HTERT RPE-1 (cell line): ENCODE results near the gene TEAD4.

Source experiments
- in situ Hi-C: fragments of 300-500 bp; cut with MboI; formaldehyde crosslinking; loops from 4 replicates; pipeline ENCODE4 v1.14.3; 2020; ENCODE audit warnings: low sequenced_read_pairs

Gene TEAD4

DNA sequence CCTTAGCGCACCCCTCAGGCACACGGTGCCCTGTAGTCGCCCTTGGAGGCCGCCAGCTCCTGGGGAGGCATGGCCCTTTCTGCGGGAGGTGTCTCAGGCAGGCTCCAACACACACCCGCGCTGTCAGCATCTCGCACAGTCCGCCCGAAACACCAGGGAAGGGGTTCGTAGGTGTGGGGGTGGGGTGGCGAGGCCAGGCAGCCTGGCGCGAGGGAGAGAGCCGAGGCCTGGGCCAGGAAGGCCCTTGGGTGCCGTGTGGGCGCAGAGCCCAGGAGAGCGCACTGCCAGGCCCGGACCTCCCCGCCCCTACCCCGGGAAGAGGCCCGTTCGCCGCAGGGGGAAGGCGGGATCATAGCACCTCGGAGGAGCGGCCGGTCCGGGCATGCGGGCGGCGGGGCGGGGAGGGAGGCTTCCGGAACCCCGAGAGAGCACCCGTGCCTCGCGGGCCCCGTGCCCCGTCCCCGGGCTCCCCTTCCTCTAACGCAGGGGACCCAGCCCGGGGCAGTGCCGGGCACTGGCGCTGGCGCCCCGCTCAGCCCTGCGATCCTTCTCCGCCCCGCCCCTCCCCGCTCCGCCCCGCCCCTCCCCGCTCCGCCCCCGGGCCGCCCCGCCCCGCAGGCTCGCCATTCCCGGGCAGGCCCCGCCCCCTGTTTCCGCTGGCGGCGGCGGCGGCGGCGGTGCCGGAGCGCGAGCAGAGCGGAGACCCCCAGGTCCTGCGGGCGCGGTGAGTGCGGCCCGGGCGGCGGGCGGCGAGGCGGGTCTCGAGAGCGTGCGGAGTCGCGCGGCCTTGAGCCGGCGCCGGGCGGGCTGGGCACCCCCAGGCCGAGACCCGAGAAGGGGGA lies 117.8 kb downstream of the TEAD4 start, which contains the start of gene TSPAN9:
Gene TSPAN9 (plus strand): TSS at position 650 of the 842 bp plus-strand sequence. CDS start 123,815 bp downstream, outside the sequence.
- in situ Hi-C loops = no loop called here

DNA sequence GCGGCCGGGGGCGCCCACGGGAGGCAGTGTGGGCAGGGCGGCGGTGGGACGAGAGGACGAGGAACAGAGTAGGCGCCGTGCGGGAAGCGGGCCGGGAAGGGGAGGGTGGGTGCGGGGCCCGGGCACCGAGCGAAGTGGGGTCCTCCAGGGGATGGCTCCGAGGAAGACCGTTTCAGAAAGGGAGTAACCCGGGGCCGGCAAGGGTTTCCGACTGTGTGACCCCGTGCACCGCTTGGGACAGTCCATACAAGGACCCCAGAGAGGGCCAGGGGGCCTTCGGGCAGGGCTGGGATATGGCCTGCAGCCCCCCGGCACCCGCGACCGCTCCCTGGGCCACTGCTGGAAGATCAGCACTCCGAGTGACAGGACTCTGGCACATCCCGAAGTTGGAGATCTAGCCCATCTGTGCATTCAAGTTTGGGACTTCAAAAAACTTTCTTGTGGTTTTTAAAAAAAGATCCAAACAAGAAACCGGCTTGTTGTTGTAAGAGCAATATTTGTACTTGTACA lies 118.4 kb downstream of the TEAD4 start:
- in situ Hi-C loops = no loop called here

DNA sequence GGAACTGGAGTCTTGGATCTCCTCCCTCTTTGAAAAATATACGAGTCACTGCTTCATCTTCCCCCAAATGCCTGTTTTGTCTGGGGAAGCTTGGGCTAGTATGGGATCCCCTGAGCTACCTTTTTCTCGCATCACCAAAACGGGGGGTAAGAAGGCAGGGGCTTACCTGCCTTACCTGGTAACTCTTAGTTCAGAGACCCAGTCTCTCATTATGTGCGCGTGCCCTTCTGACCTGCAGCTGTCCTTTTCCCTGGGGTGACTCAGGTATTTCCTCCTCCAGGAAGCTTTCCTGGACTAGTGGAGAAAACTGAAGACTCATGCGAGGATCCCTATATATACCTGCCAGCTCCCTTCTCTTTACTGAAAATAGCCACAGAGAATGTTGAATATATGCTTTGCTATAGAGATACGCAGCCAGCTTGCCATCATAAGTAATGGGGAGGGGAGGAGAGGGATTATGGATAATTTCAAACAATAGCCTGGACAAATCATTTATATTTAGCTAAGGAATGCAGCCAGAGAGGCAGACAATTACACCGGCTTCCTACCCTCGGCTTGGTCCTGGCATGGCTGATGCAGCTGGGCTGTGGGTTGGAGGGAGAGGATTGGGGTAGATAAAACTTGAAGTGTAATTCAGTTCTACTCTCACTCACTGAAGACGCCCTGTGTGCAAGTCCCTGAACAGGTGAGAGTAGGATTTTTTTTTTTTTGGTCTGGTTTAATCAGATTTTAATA lies 119.1 kb downstream of the TEAD4 start:
- in situ Hi-C loops = no loop called here

DNA sequence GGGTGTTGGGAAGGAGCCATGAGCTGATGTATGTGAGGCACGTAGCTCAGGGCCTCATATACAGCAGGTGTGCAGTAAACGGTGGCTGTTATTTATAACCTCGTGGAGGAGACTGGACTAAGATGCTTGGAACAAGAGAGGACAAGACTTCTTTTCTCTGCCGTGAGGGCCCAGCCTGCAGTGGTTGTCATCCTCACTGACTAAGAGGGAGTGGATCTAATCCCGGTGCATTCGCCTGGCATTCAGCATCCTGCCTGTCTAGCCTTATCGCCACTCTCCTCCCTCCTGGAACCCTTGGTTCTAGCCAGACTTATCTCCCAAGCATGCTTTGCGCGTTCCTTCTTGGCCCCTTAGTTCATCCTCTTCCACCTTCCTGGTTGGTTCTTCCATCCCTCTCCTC lies 121.9 kb downstream of the TEAD4 start:
- in situ Hi-C loops = no loop called here

DNA sequence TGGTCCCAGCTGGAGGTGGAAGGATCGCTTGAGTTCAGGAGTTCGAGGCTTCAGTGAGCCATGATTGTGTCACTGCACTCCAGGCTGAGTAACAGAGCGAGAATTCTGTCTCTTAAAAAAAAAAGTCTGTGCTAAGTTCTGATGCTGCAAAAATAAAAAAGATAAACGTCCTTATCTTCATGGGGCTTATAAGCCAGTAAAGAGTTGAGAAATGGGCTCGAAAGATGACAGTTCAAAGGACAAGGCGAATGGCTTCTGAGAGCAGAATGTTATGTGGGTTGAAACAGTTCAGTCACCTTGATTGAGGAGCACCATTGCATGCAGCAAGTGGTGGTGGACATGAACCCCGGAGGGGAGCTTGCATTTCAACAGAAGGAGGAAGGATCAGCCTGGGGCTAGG lies 122.7 kb downstream of the TEAD4 start:
- in situ Hi-C loops = no loop called here

DNA sequence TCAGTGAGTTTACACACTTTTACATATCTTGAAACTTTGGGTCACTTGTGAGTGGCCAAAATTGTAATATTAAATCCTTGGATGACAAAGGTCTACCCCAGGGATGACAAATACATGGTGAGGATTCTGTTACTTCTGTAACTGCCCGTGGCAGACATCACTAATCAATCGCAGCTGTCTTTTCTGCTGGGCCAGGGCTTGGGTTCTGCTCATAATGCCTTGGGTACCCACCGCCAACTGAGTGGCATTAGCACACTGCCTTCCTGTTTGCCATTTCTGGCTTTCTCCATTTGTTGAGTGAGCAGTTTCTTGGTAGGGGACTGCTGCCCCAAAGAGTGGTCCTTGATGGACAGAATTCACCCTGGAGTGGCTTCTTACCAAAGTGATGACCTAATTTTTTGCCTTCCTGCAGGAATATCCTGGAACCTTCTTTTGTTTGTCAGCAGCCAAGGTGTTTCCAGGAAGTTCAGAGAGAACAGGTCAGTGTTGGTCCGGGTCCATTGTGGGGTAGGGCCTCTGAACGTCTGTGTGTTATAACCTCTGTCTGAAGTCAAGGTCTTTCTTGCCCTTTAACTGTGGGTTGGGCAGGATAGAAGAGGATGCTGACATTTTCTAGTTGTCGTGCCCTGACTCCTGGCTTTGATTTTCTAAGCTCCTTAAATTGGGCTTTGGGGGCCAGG lies 124.2 kb downstream of the TEAD4 start:
- in situ Hi-C loops = no loop called here

DNA sequence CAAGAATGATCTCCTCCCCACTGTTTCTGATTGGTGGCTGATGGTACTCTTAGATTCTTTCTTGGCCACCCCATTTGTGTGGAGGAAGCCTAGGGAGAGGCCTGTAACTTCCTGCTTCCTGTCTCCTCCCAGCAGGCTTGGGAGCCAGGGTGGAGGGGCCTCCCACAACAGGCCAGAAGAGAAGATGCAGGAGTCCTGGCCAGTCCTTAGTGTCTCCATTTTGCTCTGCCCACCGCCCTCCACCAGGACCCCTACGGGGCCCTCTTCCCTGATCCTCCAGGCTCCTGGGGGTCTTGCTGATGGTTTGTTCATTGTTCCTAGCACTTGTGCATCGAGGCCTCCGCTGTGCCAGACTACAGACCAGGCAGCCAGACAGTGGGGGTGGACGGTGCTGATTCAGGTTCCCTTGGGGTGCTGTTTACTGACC lies 124.7 kb downstream of the TEAD4 start:
- in situ Hi-C loops = no loop called here

DNA sequence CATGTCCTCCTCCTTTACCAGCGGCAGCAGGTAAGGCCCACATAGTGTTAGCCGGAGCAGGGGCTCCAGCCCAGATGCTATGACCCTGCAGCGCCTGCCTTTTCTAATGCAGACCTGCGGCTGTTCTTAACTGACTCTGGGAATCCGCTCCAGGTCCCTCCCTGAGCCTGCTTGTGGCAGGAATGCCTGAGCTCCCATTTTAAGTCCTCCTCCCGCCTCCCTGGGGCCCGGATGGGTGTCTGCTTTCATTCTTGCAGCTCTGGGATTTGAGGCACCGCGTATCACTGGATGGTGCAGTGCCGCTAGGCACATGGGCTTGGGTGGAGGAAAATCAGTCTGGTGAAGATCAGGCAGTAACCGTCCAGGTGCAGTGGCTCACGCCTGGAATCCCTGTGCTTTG lies 125.5 kb downstream of the TEAD4 start:
- in situ Hi-C loops = no loop called here

DNA sequence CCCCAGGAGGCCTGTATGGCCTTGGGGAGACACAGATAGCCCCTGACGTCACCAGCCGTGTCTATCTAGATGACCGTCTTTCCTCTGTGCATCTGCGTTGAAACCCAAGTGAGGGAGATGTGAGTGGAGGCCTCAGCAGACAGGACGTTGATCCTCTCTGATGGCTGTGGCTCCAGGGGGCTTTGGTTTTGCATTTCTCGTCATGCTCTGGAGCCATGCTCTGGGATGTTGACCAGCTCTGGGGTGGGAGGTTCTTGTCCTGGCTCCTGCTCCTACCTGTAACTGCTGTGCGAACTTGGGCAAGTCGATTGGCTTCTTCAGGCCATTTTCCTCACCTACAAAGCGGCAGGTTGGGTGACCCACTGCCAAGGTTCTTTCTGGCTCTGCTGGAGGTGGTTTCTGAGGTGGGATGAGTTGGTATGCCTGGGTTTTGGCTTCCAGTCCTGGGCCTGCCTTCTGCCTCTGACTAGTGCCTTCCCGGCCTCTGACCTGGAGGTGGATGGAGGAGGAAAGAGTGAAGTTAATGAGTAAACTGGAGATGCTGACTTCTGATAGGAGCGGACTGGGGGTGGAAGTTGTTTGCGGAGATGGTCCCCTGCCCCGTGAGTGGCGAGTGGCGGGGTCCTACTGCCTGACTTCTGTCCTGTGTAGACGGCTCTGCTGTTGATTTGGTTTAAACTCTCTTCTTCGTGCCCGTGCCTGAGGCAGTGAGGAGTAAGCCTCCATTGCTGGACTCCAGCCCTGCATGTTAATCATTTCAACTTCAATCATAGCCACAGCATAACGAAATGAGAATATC lies 126.3 kb downstream of the TEAD4 start:
- in situ Hi-C loops = no loop called here

DNA sequence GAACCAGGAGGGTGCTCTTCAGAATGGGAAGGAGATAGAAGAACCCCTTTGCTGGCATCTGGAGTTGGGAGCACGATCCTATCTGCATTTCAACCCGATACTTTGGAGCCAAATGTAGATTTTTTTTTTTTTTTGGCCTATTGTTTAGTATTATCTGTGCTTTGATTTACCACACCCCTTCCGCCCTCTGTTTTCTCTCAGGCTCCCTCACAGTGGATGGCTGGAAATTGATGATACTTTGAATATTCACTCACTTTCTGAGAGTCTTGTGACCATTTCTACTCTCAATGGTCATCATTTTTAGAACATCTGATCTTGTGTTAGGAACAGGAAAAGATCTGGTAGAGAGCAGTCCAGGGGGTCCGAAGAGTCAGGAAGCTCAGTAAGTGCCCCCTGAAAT lies 127.0 kb downstream of the TEAD4 start:
- in situ Hi-C loops = no loop called here

DNA sequence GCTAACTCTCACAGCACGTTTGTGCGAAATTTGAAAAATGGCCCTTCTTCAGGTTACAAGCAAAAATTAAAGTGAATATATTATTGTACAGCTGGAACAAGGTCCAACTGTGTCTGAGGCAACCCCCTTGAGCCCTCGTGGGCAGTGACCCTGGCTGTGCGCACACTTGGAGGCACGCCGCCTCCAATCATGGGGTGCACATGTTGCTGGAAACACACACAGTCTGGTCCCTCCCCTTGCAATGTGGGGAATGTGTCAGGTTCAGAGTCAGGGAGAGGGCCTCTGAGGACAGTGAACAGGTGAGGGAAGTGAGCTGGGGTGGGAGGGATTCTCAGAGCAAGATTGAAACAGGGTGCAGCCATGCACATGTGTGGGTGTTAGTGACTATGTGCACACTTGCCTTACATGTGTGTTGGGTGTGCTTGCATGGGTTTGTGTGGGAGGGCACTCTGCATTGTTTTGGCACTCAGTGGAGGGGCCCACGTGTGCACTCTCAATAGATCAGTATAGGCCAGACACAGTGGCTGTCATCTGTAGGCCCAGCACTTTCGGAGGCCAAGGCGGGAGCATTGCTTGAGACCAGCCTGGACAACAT lies 127.6 kb downstream of the TEAD4 start:
- in situ Hi-C loops = no loop called here

DNA sequence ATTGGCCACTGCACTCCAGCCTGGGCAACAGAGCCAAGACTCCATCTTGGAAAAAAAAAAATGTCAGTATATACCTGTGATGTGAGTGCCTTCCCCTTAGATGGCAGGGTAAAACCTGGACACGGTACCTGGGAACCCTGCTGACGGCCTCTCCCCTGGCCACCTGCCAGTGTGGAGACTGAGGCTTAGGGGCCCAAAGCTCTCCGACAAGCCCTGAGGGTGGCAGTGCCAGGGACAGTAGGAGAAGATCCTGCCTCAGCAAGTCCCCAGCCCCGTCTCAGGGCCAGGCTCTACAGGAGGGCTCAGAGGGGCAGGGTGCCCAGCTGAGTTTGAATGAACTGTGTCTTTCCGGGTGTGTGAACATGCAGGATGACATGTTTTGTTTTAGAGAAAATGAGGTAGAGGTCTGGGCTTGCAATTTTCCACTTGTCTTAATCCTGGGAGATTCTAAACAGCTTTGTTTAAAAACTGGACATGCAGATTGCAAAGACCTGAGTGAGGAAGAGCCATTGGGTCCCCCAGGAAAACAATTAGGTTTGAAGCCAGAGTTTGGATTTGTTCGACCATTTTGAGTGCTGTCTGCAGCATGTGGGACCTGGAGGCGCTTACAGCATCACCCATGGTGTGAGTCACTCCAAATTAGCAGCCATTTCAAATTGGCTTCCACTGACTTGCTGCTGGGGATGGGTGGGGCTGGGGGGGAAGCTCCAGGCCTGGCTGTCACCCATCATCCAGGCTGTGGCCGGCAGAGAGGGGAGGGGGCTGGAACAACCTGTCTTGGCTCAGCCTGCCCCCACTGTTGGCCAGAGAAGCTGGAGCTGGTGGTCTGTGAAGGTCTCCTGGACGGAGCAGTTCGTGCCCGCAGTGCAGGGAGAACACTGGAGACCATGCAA lies 128.8 kb downstream of the TEAD4 start:
- in situ Hi-C loops = no loop called here

DNA sequence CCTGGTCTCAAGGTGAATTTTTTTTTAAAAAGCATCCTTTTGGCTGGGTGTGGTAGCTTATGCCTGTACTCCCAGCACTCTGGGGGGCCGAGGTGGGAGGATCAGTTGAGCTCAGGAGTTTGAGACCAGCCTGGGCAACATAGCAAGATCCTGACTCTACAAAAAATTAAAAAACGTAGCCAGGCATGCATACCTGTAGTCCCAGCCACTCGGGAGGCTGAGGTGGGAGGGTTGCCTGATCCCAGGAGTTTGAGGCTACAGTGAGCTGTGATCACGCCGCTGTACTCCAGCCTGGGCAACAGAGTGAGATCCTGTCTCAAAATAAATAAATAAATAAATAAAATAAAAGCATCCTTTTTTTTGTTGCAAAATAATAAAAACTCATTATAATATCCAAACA lies 130.4 kb downstream of the TEAD4 start:
- in situ Hi-C loops = no loop called here
